Heart left ventricle (tissue), 16 donors: ENCODE data around the gene RPL26. TPM values are rescaled to one million over a fixed set of nuclear protein-coding genes. Genes with fewer than 3 reads are reported as not detected.
"Not testable (repeated sequence)": the region's sequence is repeated elsewhere in the genome, so short reads cannot be mapped to it uniquely, and the experiment has no call there.

Experiments
- ATAC-seq, 4 donors: fragments of 200-7000 bp; cut with Tn5 transposase; one replicate each; pipeline ENCODE4 v1.9.1; 2020 to 2022; ENCODE audit warnings: moderate library complexity in 4 of 4, mild to moderate bottlenecking in 3 of 4, moderate number of reproducible peaks in 1 of 4
- DNase-seq, 5 donors: peaks; one replicate each; pipeline ENCODE4 v3.0.0-alpha.2; 2020
- H3K27ac ChIP-seq, 12 donors: fragments of 200-600 bp; sonication (generic) in 4 of 12; one replicate each; pipeline versions ENCODE4 v1.5.0 to v1.8.0; 2016 to 2022; ENCODE audit warnings: mild to moderate bottlenecking in 2 of 12
- H3K27me3 ChIP-seq, 9 donors: fragments of 200-600 bp; sonication (generic) in 2 of 9; one replicate each; pipeline versions ENCODE4 v1.5.1 to v1.8.0; 2016 to 2022; ENCODE audit warnings: mild to moderate bottlenecking in 3 of 9
- H3K36me3 ChIP-seq, 9 donors: fragments of 200-600 bp; sonication (generic) in 2 of 9; one replicate each; pipeline versions ENCODE4 v1.5.0 to v1.8.0; 2018 to 2022; ENCODE audit warnings: mild to moderate bottlenecking in 2 of 9
- H3K4me1 ChIP-seq, 12 donors: fragments of 200-600 bp; sonication (generic) in 4 of 12; one replicate each; pipeline versions ENCODE4 v1.5.0 to v1.8.0; 2016 to 2022; ENCODE audit warnings: mild to moderate bottlenecking in 3 of 12
- H3K4me3 ChIP-seq, 12 donors: fragments of 200-600 bp; sonication (generic) in 4 of 12; one replicate each; pipeline versions ENCODE4 v1.5.0 to v1.8.0; 2017 to 2022; ENCODE audit warnings: mild to moderate bottlenecking in 9 of 12, moderate library complexity in 4 of 12
- H3K9me3 ChIP-seq, 12 donors: fragments of 200-600 bp; sonication (generic) in 4 of 12; one replicate each; pipeline versions ENCODE4 v1.5.0 to v1.8.0; 2016 to 2022; ENCODE audit warnings: mild to moderate bottlenecking in 1 of 12
- CTCF ChIP-seq, 12 donors: fragments of 200-600 bp; sonication (generic) in 4 of 12; IDR thresholded peaks; one replicate each; pipeline versions ENCODE4 v1.5.0 to v1.8.0; 2018 to 2022; ENCODE audit warnings: antibody characterized with exemption in 12 of 12, mild to moderate bottlenecking in 5 of 12
- POLR2A ChIP-seq, 2 donors: fragments of 450-650 bp; IDR thresholded peaks; one replicate each; pipeline ENCODE4 v1.6.1; 2017; ENCODE audit warnings: antibody characterized with exemption in 2 of 2, mild to moderate bottlenecking in 2 of 2, moderate library complexity in 2 of 2
- WGBS, 4 donors: extraction: QIAGEN DNeasy Blood & Tissue Kit in 2 of 4; methylation state at CpG; one replicate each; pipeline versions ENCODE4 v1.1.5 to v1.1.7; 2013 to 2018; 5-methylcytosine and 5-hydroxymethylcytosine counted together
- intact Hi-C, 10 donors: fragments of 100-400 bp; cut with DNase I; formaldehyde crosslinking; loops; one replicate each; pipeline versions ENCODE4 v1.11.1 to v1.14.2; 2022
- polyA plus RNA-seq, 2 donors: library from polyadenylated mRNA; stranded (reverse); fragments of 200-250 nt; gene quantifications; one replicate each; pipeline ENCODE4 v1.2.3, GENCODE V29; 2013
- total RNA-seq, 9 donors: library from RNA; depleted of rRNA in 2 of 9; stranded (reverse); fragments of >200 nt in 2 of 9; fragmentation: NEBNext Ultra II Directional in 3 of 9; extraction: Animal tissue kit (Norgen Biotek cat#: 25700) in 3 of 9; gene quantifications; one replicate each; pipeline versions ENCODE4 v1.1.0 to v1.2.4, GENCODE V29; 2016 to 2023
- donor health status: ischemic (EF 13 %, LVEDD 7.1; RV severe dilation, severe dysfunction).
- donor health status: healthy with polysubstance abuse.
- donor health status: DM: no; HTN: yes; CAD: no.
- donor health status: DM: no; HTN: no; CAD: no.
- donor health status: ischemic (EF 25% LVEDD 6.9; RV normal size, moderate dysfunction).
- donor health status: ischemic (EF 25% LVEDD 5.7; RV mildly dilated, moderate dysfunction).
- donor health status: healthy.
- donor health status: DM: yes; HTN: yes; CAD: no.
- donor health status: ischemic (EF 35%, LVEDD 5.7; RV mildly dilated, moderate dysfunction).
- donor health status: nonischemic (EF 11% LVEDD 7.7; RV severe dilation, severe dysfunction).
- donor health status: DM: yes; HTN: yes; CAD: no.
- donor health status: PGD.
- donor health status: ischemic (EF 29% LVEDD 5.4; RV normal size, mild dysfunction).
- donor health status: nonischemic (EF 23%, LVEDD 6.1; RV moderate dilation, normal function).

The RPL26 gene
- total and polyA plus RNA-seq, 11 donors: 967 to 4,104 (median 1,265) TPM

GRCh38 chr17:8376271-8377067 is 6.5 kb downstream of the RPL26 start, which contains the start of gene KRABD2:
Gene KRABD2 (minus strand): TSS chr17:8376704.
- peaks cover 0 to 59% (median 48%) of the 10 kb centered on the region in 9 donors for H3K36me3 ChIP-seq
- peaks cover 0 to 52% (median 35%) of the 10 kb centered on the region in 12 donors for H3K4me1 ChIP-seq
- intact Hi-C loops: loop anchor here in 8 of 10 donors (2.0 to 10.0 kb wide), 7 partner anchors 50 to 182 kb away; partner anchors contain the start of genes ARHGEF15 (in 4 of the 8), BORCS6 (in 1 of the 8), CTC1 (in 1 of the 8) and PFAS (in 1 of the 8)
- peak; percentile 92 to 98 (median 97) for ATAC-seq
- DNase-seq: peak; percentile 93 to 96 (median 95)
- no peaks in the 10 kb centered on the region for H3K27me3 ChIP-seq
- H3K9me3 ChIP-seq: no peaks in the 10 kb centered on the region
- TF ChIP-seq POLR2A (IDR thresholded peaks at IDR 0.05) (peak in 1 of 2 donors; percentile 82), CTCF (IDR thresholded peaks at IDR 0.05) (peak; percentile 35 to 86 (median 51))
- H3K4me3 ChIP-seq: peak within 1 kb of the TSS; percentile 40 to 97 (median 81)
- WGBS, 4 donors: 1 to 2% (median 2%) methylated on average over 20 to 41 of the region's 41 CpGs
- H3K27ac ChIP-seq: peak within 1 kb of the TSS; percentile 69 to 98 (median 93)

- intact Hi-C loops: loop anchor here in 8 of 10 donors (2.0 to 10.0 kb wide), 7 partner anchors 49 to 181 kb away; partner anchors contain the start of genes ARHGEF15 (in 4 of the 8), BORCS6 (in 1 of the 8), CTC1 (in 1 of the 8) and PFAS (in 1 of the 8)
- H3K4me3 ChIP-seq: peak overlapping the region; percentile 40 to 97 (median 81)
- no peaks in the 10 kb centered on the region for H3K27me3 ChIP-seq
- no peaks in the 10 kb centered on the region for H3K9me3 ChIP-seq
- peaks cover 0 to 59% (median 48%) of the 10 kb centered on the region in 9 donors for H3K36me3 ChIP-seq
- peak overlapping the region; percentile 69 to 98 (median 93) for H3K27ac ChIP-seq
- TF ChIP-seq POLR2A (IDR thresholded peaks at IDR 0.05) (no peak), CTCF (IDR thresholded peaks at IDR 0.05) (no peak)
- H3K4me1 ChIP-seq: peaks cover 0 to 48% (median 30%) of the 10 kb centered on the region in 12 donors
- DNase-seq (no peak), ATAC-seq (peak; percentile 13 to 19 (median 15))
- WGBS, 4 donors: 10 to 14% (median 13%) methylated on average over 18 of the region's 18 CpGs
Observed at GRCh38 chr17:8375738-8376259, 7.2 kb downstream of the RPL26 start.

GRCh38 chr17:8373856-8374255 is 9.1 kb downstream of the RPL26 start:
- Histone ChIP-seq H3K36me3 (peaks cover 0 to 59% (median 43%) of the 10 kb centered on the region in 9 donors), H3K4me1 (peaks cover 0 to 40% (median 19%) of the 10 kb centered on the region in 12 donors)
- H3K27me3 ChIP-seq, H3K27ac ChIP-seq, DNase-seq, H3K9me3 ChIP-seq, ATAC-seq, H3K4me3 ChIP-seq: not testable (repeated sequence)
- 95 to 97% (median 96%) methylated on average over 16 to 26 of the region's 26 CpGs for WGBS, 4 donors
- intact Hi-C loops: loop anchor here in 4 of 10 donors (10.0 kb wide), 4 partner anchors 49 to 179 kb away; partner anchors contain the start of genes ARHGEF15 (in 1 of the 4) and BORCS6 (in 1 of the 4)

GRCh38 chr17:8372422-8372821 is 10.6 kb downstream of the RPL26 start:
- Histone ChIP-seq H3K36me3 (peaks cover 0 to 54% (median 38%) of the 10 kb centered on the region in 9 donors), H3K27me3 (no peaks in the 10 kb centered on the region), H3K4me1 (peaks cover 0 to 39% (median 19%) of the 10 kb centered on the region in 12 donors), H3K4me3 (no peak overlapping the region), H3K27ac (peak overlapping the region in 7 of 12 donors; percentile 14 to 50 (median 42)), H3K9me3 (no peaks in the 10 kb centered on the region)
- intact Hi-C loops: loop anchor here in 4 of 10 donors (10.0 kb wide), 4 partner anchors 48 to 178 kb away; partner anchors contain the start of genes ARHGEF15 (in 1 of the 4) and BORCS6 (in 1 of the 4)
- 85 to 90% (median 86%) methylated on average over 7 of the region's 7 CpGs for WGBS, 4 donors
- ATAC-seq (no peak), DNase-seq (no peak)
- no peak for TF ChIP-seq POLR2A (IDR thresholded peaks at IDR 0.05)
- TF ChIP-seq CTCF (IDR thresholded peaks at IDR 0.05): no peak
